SK-N-DZ (cell line): ENCODE data around the gene COX14. TPM values are rescaled to one million over a fixed set of nuclear protein-coding genes. Genes with fewer than 3 reads are reported as not detected.
"Not testable (repeated sequence)": the region's sequence is repeated elsewhere in the genome, so short reads cannot be mapped to it uniquely, and the experiment has no call there.

Source experiments
- DNase-seq: peaks from one replicate; pipeline ENCODE4 v3.0.0-alpha.2; 2015; ENCODE audit warnings: low spot score
- polyA plus RNA-seq, 2 experiments: library from polyadenylated mRNA; depleted of rRNA; stranded (reverse); fragments of >200 nt; gene quantifications; 2 replicates each; pipeline ENCODE4 v1.2.3, GENCODE V29; 2014

Gene COX14
- 64.0 and 74.6 TPM in 2 replicates for polyA plus RNA-seq (2014; cell fraction: cytosol; rRNA removed)
- polyA plus RNA-seq (2014; cell fraction: nucleus; rRNA removed): 32.3 and 35.7 TPM in 2 replicates

DNA sequence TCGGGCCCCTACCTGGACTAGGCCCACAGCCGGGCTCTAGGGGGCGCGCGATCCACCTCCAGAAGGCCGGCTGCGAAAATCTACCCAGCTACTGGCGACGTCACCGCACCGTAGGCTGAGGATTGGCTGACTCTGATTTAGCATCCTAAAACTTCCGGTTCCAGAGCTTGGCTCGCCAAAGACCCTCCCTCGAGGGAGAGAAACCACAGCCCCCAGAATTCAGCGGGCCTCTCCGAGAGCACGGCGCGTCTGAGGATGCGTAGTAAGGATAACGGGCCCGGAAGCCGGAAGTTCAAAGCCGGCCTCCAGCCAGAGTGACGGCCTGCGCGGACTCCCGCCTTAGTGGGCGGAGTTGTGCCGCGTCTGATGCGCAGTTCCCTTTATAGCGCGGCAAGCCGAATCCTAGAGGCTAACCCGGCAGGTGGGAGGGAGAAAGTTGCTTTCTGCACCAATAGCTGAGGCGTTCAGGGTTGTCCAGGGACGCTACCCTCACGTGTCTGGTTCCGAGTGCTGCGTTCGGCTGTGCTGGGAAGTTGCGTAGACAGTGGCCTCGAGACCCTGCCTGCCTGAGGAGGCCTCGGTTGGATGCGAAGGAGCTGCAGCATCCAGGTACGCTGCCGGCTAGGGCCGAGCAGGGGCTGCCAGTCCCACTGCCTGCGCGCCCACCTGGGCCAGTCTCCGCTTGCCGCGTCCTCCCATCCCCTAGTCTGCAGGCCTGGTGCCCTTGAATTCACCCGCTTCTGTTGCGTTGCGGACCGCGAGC is at the start of gene COX14:
Gene COX14 (plus strand): TSS at position 544 of the 763 bp plus-strand sequence. CDS start 7,808 bp downstream, outside the sequence.
- DNase-seq: peak; percentile 100

DNA sequence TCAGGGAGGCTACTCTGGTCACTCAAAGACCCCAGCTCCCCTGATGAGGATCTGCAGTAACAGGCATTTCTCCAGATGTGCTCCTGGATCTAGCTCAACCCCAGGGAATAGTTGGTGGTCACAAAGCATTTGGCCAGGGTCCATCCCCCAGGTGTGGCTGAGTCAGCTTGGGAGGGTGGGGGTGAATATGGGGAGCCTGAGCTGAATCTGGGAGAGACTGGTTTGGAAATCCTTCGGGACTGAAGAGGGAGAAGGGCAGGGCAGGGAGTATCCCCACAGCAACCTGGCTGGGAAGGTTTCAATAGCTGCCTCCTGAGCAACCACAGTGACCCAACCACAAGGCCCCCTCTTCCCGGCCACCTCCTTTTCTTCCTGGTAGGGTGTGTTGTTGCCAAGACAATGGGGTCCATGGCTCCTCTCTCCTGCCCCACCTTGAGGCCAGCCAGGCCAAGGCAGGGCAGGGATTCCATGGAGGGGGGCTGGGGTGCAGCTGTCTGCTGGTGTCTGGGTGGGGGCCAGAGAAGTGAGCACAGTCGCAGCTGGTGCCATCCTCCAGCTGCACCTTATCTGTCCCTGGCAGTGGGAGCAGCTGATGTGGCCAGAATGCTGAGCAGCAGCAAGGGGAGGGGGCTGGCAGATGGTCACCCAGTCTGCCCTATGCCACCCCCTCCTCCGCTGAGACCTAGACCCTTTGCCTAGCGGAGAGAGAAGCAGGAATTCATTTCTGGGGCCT is 49.1 kb upstream of the COX14 start:
- DNase-seq: no peak

DNA sequence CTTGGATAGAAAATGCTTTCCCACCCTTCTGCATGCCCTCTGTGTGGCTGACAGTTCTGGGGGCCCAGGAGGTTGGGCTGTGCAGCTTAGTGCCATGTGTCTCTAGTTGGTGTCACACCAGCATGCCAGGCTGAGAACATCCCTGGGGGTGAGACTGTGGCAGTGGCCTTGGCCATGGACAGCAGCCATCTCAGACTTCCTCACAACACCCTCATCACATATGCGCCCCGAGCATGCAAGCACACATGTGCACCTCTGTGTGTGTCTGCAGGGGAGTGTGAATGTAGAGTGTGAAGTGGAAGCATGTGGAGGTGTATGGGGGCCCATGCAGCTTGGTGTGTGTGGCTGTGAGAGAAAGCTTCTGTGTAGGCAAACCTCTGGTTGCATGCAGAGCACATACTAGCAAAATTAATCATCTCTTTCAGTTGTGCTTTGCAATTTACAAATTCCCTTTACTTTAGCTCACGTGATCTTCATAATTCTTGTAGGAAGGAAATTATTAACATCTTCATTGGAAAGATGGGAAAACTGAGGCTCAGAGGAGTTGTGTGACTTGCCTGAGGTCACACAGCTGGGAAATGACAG is 46.2 kb upstream of the COX14 start:
- no peak for DNase-seq

DNA sequence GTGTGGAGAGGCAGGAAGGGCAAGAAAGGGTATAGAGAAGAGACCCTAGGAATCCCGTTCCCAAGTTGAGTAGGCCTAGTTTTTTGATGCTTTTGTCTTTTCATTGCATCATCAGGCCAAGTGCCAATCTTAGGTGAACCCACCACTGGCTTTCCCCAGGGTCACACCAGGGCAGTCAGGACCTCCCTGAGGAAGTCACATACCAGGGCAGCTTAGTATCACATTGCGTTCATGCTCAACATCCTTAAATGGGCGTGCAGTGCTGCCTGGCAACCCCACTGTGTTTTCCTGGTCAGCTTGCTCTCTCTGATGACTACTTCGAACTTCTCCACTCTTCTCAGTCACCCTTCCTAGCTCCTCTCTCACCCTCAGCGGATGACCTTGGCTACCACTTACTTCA is 45.6 kb upstream of the COX14 start:
- DNase-seq: no peak

DNA sequence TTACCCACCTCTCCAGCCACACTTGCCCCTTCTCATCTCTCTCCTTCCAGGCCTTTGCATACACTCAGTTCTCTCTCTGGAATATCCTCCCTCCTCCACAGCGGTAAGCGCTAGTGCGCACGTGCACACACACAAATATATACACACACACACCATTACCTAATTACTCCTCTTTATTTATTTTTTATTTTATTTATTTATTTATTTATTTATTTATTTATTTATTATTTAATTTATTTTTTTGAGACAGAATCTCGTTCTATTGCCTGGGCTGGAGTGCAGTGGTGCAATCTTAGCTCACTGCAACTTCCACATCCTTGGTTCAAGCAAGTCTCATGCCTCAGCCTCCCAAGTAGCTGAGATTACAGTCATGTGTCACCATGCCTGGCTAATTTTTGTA is 43.0 kb upstream of the COX14 start:
- DNase-seq: no peak

DNA sequence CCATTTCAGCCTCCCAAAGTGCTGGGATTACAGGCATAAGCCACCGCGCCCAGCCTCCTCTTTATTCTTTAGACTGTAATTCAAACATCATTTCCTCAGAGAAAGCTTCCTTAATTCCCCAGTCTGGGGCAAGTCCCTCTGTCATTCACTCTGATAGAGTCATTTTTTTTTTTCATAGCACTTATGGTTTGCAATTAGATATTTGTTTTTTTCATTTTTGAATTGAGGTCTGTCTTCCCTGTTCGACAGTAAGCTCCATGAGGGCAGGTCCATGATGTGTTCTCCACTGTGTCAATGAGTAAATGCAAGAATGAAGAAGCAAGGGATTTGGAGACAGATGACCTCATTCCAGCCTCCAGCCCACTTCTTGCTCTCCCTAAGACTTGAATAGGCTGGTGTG is 42.5 kb upstream of the COX14 start:
- no peak for DNase-seq

DNA sequence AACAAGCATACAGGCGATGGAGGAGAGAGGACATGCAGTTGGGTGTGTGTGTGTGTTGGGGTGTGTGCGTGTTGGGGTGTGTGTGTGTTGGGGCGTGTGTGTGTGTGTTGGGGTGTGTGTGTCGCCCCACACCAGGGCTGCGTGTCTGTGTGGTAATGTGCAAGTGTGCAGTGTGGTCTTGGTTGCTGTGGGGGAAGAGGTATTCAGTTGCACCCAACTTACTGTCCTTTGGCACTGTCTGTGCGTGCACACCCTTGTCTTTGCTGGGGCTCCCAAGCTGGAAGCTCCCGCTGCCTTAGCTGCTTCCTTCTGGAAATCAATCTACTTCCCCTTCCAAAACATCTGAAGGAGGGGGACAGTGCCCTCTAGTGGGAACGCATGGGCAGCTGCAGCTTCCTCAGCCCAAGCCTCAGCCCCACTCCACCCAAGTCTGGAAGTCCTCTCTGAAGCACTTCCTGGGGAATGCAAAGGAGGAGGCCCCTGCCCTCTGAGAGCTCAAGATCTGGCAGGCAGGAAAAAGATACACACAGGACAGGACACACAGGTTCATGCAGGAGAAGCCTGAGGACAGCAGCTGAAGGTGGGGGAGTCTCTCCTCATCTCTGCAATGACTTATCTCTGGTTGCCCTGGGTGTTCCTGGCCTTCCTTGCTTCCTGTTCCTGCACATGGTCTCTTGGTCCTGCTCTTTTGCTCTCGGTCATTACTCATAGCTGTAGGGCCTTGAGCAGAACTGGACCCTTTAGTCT is 41.5 kb upstream of the COX14 start:
- DNase-seq: peak; percentile 83

DNA sequence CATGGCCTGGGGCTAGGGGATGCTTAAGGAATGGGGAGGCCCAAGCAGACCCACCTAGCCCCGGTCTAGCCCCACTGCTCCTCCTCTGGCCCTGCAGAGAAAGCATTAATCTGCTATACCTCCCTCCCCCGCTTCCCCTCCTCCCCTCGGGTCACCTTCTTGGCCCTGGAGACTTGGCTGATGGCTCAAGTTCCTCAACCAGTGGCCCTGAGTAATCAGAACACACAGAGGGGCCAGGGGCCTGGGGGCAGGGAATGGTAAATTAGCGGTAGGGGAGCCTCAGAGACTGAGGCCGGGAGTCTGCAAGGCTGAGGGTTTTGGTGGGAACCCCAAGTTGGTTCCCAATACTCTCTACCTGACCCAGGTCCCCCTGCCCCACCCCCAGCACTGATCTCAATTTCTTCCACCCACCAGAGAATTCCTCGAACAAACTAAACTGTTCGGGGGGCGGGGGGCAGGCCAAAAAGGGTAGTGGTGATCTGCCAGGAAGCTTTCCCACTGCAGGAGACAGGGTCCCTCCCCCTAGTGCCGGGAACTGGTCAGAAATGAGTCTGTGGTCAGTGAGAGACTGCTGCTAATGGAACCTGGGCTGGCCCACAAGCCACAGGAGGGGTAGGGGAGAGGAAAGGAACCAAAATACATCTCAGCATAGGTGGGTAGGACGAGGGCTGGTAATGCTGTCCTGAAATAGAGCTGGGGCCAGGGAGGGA is 39.7 kb upstream of the COX14 start:
- DNase-seq: no peak

DNA sequence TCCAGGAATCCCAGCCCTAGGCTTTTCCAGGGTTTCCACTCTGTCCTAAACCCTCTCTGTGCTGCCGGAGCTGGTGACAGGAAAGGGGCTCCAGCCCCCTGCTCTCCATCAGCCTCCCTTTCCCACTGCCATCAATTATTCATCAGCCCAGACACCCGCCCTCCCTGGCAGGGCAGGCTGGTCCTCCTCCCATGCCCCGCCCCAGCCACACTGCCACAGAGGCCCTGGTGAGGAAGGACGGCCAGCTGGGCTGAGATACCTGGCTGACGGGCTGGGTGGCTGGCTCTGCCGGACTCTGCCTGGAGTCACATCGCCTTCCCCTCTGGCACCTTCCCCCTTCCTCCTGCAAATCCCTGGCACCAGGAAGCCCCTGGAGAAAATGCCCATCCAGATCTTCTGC is 38.8 kb upstream of the COX14 start:
- DNase-seq: no peak

DNA sequence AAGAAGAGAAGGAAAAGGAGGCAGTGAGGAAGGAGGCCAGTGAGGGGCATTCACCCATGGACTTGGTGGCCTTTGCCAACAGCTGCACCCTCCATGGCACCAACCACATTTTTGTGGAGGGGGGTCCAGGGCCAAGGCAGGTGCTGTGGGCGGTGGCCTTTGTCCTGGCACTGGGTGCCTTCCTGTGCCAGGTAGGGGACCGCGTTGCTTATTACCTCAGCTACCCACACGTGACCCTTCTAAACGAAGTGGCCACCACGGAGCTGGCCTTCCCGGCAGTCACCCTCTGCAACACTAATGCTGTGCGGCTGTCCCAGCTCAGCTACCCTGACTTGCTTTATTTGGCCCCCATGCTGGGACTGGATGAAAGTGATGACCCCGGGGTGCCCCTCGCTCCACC is 38.3 kb upstream of the COX14 start:
- DNase-seq: no peak

DNA sequence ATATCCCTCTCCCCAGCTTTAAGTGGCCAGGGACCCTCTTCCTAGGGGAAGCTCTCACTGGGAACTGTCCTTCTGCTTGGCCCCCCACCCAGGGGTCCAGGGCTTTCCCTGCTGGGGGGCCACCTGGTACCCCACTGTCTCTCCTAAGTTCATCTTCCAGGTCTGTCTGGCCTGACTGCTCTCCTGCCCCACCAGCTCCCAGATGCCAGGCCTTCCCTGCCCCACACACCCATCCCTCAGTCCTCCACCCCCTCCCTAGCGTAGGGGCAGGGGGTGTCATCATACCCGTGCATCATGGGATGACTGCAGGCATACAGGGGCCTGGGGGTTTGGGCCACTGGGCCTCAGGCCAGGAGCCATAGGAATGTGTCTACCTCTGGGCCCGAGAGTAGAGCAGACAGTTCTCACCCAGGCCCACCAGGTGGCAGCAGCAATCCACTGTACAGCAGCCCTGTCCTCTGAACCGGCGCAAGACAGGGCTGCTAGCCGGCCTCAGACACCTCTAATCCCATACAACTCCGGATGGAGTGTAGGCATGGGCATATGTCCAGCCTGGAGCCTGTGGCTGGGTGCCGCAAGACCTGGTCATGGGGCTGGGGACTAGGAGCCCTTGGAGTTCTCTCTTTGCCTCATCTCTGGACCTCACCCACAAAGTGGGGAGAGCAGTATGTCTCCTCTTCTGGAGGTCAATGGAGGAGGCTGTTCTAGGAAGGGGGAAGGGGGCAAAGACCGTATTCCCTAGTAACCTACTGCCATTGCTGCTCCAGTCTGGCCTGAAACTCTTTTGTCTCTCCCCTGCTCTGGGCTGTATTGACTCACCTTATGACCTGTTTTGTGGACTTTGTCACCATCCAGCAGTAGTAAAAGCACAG is 36.9 kb upstream of the COX14 start:
- peak; percentile 77 for DNase-seq

DNA sequence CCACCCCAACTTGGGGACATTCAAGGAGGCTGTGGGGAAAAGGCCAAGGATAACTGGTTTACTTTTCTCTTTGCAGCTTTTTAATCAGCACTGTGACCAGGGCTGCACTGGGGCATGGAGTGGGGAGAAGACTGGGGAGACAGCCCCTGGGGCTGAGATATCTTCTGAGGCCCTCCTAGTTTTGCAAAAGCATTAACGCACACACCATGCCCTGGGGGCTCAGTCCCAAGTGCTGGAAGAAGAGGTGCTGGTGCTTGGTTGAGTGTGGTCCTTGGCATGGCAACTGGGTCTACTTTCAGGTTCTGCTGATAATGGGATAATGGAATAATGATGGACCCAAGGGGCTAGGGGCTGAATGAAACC is 36.2 kb upstream of the COX14 start:
- no peak for DNase-seq

DNA sequence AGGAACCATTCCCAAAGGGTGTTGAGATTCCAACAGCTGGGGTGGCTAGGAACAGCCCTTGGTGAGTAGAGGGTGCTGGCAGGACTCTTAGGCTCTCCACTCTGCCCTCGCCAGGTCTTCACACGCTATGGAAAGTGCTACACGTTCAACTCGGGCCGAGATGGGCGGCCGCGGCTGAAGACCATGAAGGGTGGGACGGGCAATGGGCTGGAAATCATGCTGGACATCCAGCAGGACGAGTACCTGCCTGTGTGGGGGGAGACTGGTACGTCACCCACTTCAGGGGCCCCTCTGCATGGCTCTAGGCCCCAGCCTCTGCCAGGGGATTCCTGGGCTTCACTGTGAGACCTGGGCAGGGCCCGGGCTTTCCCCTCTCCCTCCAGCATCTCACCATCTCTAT is 34.9 kb upstream of the COX14 start:
- DNase-seq: no peak

DNA sequence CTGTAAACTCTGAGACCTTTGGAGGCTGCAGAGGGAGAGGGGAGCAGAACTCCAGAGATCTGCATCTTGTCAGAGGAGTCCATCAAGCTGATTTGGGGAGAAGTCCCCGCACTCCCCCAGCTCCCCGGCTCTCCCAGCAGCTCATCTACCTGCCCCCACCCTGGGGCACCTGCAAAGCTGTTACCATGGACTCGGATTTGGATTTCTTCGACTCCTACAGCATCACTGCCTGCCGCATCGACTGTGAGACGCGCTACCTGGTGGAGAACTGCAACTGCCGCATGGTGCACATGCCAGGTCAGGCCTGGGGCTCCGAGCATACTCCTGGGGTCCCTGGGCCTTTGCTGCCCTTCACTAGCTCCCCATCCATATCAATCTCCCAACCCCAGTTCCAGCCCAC is 33.8 kb upstream of the COX14 start:
- DNase-seq: no peak

DNA sequence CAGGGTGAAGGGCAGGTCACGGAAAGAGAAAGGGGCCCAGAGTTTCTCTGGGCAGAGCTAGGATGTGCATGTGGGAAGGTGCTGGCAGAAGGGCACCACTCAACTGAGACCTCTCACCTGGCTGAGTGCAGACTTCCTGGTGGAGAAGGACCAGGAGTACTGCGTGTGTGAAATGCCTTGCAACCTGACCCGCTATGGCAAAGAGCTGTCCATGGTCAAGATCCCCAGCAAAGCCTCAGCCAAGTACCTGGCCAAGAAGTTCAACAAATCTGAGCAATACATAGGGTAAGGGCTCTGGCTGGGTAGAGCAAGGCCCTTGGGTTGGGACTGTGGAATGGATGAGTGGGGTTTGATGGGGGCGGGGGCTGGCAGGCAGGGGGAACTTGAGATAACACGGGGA is 32.3 kb upstream of the COX14 start:
- DNase-seq: no peak

DNA sequence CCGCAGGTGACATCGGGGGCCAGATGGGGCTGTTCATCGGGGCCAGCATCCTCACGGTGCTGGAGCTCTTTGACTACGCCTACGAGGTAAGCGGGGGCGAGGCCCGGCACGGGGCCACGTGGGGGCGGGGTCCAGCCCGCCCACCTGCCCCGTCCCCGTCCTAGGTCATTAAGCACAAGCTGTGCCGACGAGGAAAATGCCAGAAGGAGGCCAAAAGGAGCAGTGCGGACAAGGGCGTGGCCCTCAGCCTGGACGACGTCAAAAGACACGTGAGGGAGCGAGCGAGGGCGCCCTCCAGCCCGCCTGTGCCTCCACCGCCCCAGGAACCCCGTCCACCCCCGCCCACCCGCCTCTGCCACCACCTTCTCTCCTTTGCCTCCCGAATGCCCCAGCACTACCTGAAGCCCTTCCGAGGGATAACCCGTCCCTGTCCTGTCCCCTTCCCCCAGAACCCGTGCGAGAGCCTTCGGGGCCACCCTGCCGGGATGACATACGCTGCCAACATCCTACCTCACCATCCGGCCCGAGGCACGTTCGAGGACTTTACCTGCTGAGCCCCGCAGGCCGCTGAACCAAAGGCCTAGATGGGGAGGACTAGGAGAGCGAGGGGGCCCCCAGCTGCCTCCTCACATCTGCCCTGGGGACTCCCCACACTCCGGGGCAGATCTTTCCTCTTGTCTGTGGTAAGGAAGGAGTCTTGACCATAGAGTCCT is 30.8 kb upstream of the COX14 start:
- DNase-seq: no peak

DNA sequence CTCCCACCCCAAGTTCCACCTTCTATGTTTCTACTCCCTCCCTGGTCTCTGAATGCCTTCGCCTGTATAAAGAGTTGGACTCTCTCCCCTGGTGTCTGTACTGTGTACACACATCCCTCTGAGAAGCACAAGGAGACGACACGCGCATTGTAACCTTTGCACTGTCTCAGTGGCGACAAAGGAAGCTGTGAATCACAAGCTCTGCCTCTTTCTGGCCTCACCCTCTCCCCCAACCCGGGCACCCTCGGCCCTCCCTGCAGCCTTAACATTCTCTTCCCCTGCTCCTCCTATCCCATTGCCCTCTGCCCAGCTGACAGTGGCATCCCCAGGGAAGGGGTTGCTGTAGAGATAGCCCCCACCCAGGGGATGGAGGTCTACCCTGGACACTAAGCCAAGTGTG is 29.4 kb upstream of the COX14 start:
- DNase-seq: no peak

DNA sequence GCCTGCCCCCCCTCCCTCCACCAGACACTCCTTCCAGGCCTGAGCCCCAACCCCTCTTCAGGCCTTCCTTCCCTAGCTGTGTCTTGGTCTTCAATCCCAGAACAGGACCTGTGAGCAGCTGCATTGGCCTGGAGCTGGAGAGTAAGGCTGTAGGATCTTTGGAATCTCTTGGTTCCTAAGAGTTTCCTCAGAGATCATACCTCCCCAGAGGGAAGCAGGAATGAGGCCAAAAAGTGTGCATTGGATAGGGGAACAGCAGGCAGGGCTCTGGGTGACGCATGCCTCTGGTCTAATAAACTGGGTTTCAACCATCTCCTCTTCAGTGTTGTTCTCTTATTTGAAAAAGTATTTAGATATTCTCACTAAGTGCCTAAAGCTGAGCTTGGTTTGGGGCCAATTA is 28.7 kb upstream of the COX14 start:
- no peak for DNase-seq

DNA sequence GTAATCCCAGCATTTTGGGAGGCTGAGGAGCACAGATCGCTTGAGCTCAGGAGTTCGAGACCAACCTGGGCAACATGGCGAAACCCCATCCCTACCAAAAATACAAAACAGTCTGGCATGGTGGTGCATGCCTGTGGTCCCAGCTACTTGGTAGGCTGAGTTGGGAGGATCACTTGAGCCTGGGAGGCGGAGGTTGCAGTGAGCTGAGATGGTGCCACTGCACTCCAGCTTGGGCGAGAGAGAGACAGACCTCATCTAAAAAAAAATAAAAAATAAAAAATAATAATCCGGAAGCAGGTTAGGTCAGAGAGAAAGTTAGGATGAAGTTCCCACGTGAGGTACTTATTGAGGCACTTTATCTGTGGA is 27.6 kb upstream of the COX14 start:
- DNase-seq: not testable (repeated sequence)
